Loucy (cell line): ENCODE measurements around the gene FANCE.
A peak's percentile ranks its signal among the peaks of the same experiment; 100 is the strongest.

ENCODE experiments used
- H2AFZ ChIP-seq: fragments of 200-600 bp; sonication (generic); 2 replicates; pipeline ENCODE4 v1.6.0; 2016; ENCODE audit warnings: antibody characterized with exemption, mild to moderate bottlenecking, low read length, moderate library complexity
- H3F3A ChIP-seq: fragments of 200-600 bp; 2 replicates; pipeline ENCODE4 v1.6.0; 2016; ENCODE audit warnings: antibody characterized with exemption, low read depth, mild to moderate bottlenecking
- H3K27me3 ChIP-seq: fragments of 200-600 bp; sonication (generic); 2 replicates; pipeline ENCODE4 v1.6.1; 2014; ENCODE audit warnings: low read length, mild to moderate bottlenecking; ENCODE audit not compliant: insufficient read depth, poor library complexity, severe bottlenecking
- H3K36me3 ChIP-seq: fragments of 200-600 bp; sonication (generic); 2 replicates; pipeline ENCODE4 v1.6.1; 2016; ENCODE audit warnings: low read length; ENCODE audit not compliant: insufficient read depth
- H3K4me1 ChIP-seq: fragments of 200-600 bp; sonication (generic); 2 replicates; pipeline ENCODE4 v1.5.1; 2014; ENCODE audit warnings: low read length, mild to moderate bottlenecking; ENCODE audit not compliant: insufficient read depth, poor library complexity, severe bottlenecking
- H3K4me2 ChIP-seq: fragments of 200-600 bp; sonication (generic); 2 replicates; pipeline ENCODE4 v1.6.0; 2014; ENCODE audit warnings: antibody characterized with exemption, low read length, low read depth, mild to moderate bottlenecking; ENCODE audit not compliant: poor library complexity, severe bottlenecking
- H3K4me3 ChIP-seq: fragments of 200-600 bp; sonication (generic); 2 replicates; pipeline ENCODE4 v1.5.1; 2014; ENCODE audit warnings: low read length, mild to moderate bottlenecking, mixed read lengths; ENCODE audit not compliant: poor library complexity, severe bottlenecking
- H3K79me2 ChIP-seq: fragments of 200-600 bp; sonication (generic); 2 replicates; pipeline ENCODE4 v1.6.1; 2014; ENCODE audit warnings: low read length; ENCODE audit not compliant: insufficient read depth
- H3K9ac ChIP-seq: fragments of 200-600 bp; sonication (generic); 2 replicates; pipeline ENCODE4 v1.6.0; 2014; ENCODE audit warnings: mild to moderate bottlenecking, low read depth, low read length, moderate library complexity; ENCODE audit not compliant: poor library complexity, severe bottlenecking
- H3K9me2 ChIP-seq: fragments of 200-600 bp; sonication (generic); replicated peaks from 2 replicates; pipeline ENCODE4 v1.6.1; 2016; ENCODE audit warnings: low read depth, low read length, mixed read lengths
- H3K9me3 ChIP-seq: fragments of 200-600 bp; sonication (generic); 2 replicates; pipeline ENCODE4 v1.6.1; 2014; ENCODE audit warnings: mild to moderate bottlenecking, antibody characterized with exemption, low read length, low read depth; ENCODE audit not compliant: insufficient read depth
- H4K20me1 ChIP-seq: fragments of 200-600 bp; sonication (generic); 2 replicates; pipeline ENCODE4 v1.6.0; 2014; ENCODE audit warnings: antibody characterized with exemption, low read length, mild to moderate bottlenecking; ENCODE audit not compliant: insufficient read depth, poor library complexity, severe bottlenecking
- EZH2phosphoT487 ChIP-seq: fragments of 200-600 bp; IDR thresholded peaks from 2 replicates; pipeline ENCODE4 v1.6.1; 2018; ENCODE audit warnings: antibody characterized with exemption, mild to moderate bottlenecking, moderate library complexity, borderline replicate concordance
- TF ChIP-seq, protein P1 (sequence below): fragments of 200-600 bp; sonication (generic); conservative IDR thresholded peaks from 2 replicates; pipeline ENCODE4 v1.5.1; 2014; ENCODE audit warnings: mild to moderate bottlenecking, antibody characterized with exemption, low read length

FANCE gene

DNA sequence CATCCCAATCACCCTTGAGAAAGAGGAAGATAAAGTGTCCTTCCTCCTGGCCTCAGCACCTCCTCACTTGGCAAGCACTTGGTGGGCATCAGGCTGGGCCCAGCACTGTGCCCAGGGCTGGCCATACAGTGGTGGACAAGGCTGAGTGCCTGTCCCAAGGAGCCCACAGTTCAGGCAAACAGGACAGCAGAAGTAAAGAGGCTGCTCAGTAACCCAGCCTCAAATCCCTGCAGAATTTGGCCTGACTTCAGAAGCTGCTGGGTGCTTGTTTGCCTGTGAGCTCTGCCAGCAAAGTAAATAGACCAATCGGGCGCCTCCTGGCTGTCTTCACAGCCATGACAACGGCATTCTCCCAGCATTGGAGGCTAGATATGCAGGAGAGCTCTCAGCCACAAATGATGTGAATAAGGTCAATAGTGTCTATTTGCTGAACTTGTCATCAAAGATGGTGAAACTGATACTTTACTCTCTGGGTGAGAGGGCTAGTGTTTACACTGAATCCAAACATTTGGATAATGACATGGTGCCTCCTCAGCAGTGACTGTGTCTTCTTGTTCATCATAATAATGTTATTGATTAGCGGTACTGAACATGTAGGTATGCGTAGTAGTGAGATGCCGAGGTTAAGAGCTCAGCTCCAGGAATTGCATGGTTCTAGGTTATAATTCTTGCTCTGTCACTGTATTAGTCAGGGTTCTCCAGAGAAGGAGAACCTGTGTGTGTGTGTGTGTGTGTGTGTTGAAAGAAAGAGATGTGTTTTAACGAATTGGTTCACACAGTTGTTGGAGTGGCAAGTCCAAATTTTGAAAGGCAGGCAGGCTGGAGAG is 36.9 kb upstream of the FANCE start:
- Histone ChIP-seq H3K36me3 (peaks cover 14% of the 10 kb centered on the region; the same call in 1 of the 2 replicates), H3K9me3 (no peaks in the 10 kb centered on the region), H4K20me1 (no peaks in the 10 kb centered on the region), H2AFZ (no peak overlapping the region), H3K9me2 (no peaks in the 10 kb centered on the region), H3F3A (no peaks in the 10 kb centered on the region), H3K79me2 (no peaks in the 10 kb centered on the region), H3K4me2 (no peak overlapping the region), H3K4me3 (no peak overlapping the region), H3K27me3 (no peaks in the 10 kb centered on the region), H3K9ac (no peak overlapping the region), H3K4me1 (peaks cover 31% of the 10 kb centered on the region)
- no peak for TF ChIP-seq EZH2phosphoT487
- TF ChIP-seq, protein P1, sequence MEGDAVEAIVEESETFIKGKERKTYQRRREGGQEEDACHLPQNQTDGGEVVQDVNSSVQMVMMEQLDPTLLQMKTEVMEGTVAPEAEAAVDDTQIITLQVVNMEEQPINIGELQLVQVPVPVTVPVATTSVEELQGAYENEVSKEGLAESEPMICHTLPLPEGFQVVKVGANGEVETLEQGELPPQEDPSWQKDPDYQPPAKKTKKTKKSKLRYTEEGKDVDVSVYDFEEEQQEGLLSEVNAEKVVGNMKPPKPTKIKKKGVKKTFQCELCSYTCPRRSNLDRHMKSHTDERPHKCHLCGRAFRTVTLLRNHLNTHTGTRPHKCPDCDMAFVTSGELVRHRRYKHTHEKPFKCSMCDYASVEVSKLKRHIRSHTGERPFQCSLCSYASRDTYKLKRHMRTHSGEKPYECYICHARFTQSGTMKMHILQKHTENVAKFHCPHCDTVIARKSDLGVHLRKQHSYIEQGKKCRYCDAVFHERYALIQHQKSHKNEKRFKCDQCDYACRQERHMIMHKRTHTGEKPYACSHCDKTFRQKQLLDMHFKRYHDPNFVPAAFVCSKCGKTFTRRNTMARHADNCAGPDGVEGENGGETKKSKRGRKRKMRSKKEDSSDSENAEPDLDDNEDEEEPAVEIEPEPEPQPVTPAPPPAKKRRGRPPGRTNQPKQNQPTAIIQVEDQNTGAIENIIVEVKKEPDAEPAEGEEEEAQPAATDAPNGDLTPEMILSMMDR: peak; percentile 43

DNA sequence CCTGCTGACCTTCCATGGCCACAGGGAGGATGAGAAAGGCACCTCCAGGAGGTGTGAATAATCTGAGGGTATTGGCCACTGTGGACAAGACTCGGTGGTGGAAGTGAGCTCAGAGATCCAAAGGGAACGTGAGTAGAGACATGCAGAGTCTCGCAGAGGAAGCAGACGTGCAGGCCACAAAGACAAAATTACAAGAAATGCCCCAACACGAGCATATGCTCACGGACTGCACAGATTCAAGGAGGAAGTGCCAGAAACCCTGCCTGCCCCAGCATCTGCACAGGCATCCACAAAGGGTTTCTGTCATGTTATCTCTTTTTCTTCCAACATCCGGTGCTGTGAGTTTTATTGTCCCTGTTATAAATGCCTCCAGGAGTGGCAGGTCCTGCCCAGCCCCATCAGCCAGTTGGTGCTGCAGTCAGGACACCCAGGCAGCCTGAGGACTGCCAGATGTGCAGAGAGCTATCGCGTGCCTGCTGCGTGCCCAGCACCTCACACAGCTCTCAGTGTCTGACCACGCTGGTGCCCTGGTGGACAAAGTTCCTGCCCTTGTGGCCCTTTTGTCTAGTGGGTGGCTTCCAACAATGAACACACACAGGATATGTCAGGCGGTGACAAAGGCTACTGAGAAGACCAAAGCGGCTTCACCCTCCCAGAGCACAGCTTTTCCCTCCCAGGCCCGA is 34.0 kb upstream of the FANCE start:
- Histone ChIP-seq H3K4me1 (peaks cover 28% of the 10 kb centered on the region), H3K9ac (peak overlapping the region; percentile 32), H3K4me3 (no peak overlapping the region), H2AFZ (no peak overlapping the region), H3K4me2 (peak overlapping the region; percentile 60), H3F3A (no peaks in the 10 kb centered on the region), H3K9me3 (no peaks in the 10 kb centered on the region), H3K9me2 (no peaks in the 10 kb centered on the region), H3K27me3 (no peaks in the 10 kb centered on the region), H3K79me2 (no peaks in the 10 kb centered on the region), H3K36me3 (peaks cover 5% of the 10 kb centered on the region; the same call in 1 of the 2 replicates), H4K20me1 (no peaks in the 10 kb centered on the region)
- TF ChIP-seq EZH2phosphoT487: no peak
- TF ChIP-seq, protein P1: no peak

DNA sequence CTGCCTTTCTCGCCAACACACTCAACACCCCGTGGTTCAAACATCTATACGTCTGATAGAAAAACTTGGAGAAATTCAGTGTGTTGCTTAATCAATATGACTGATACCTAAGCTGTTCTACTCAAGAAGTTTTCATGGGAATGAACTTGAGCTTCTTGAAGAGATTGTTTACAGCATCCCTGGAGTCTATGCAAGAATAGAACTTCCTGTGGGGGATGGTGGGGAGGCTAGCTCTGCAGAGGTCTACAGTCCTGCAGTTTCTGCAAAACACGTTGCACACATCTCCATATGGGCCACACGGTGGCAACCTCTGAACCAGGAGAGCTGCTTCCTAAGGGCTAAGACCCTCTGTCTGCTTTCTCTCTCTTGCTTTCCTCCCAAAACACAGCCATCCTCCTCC is 32.7 kb upstream of the FANCE start:
- no peaks in the 10 kb centered on the region for H4K20me1 ChIP-seq
- no peaks in the 10 kb centered on the region for H3K27me3 ChIP-seq
- no peaks in the 10 kb centered on the region for H3K79me2 ChIP-seq
- no peak overlapping the region for H3K4me3 ChIP-seq
- peak overlapping the region; percentile 34; the same call in 1 of the 2 replicates for H2AFZ ChIP-seq
- no peaks in the 10 kb centered on the region for H3K9me2 ChIP-seq
- TF ChIP-seq EZH2phosphoT487: no peak
- TF ChIP-seq, protein P1: peak; percentile 74
- peak overlapping the region; percentile 32 for H3K9ac ChIP-seq
- no peaks in the 10 kb centered on the region for H3F3A ChIP-seq
- peaks cover 3% of the 10 kb centered on the region; the same call in 1 of the 2 replicates for H3K36me3 ChIP-seq
- H3K4me1 ChIP-seq: peaks cover 28% of the 10 kb centered on the region
- H3K4me2 ChIP-seq: peak overlapping the region; percentile 60
- H3K9me3 ChIP-seq: no peaks in the 10 kb centered on the region
